Mesendoderm (in vitro differentiated cells): Measurements from ENCODE around the gene DIAPH3.

Source experiments
- DNase-seq: peaks from one replicate; pipeline ENCODE4 v3.0.0; 2013
- H2AK5ac ChIP-seq: 2 replicates; pipeline ENCODE4 v1.6.1; 2013; ENCODE audit warnings: low read length, inconsistent platforms
- H2BK120ac ChIP-seq: 2 replicates; pipeline ENCODE4 v1.6.1; 2013; ENCODE audit warnings: low read depth, mild to moderate bottlenecking, low read length, moderate library complexity, mixed read lengths
- H2BK15ac ChIP-seq: replicated peaks from 2 replicates; pipeline ENCODE4 v1.6.1; 2013; ENCODE audit warnings: low read depth, mild to moderate bottlenecking, moderate library complexity
- H2BK5ac ChIP-seq: 2 replicates; pipeline ENCODE4 v1.6.1; 2013; ENCODE audit warnings: low read length, inconsistent platforms
- H3K18ac ChIP-seq: 2 replicates; pipeline ENCODE4 v1.6.1; 2013; ENCODE audit warnings: mild to moderate bottlenecking, low read length, mixed read lengths
- H3K23ac ChIP-seq: one replicate; pipeline ENCODE4 v1.6.1; 2013; ENCODE audit warnings: low read length
- H3K27ac ChIP-seq: 2 replicates; pipeline ENCODE4 v1.5.1; 2013; ENCODE audit warnings: low read depth, mild to moderate bottlenecking, inconsistent platforms, low read length, moderate library complexity
- H3K27me3 ChIP-seq: 2 replicates; pipeline ENCODE4 v1.6.1; 2013; ENCODE audit warnings: low read length, control low read depth, mild to moderate bottlenecking, inconsistent platforms; ENCODE audit not compliant: insufficient read depth, poor library complexity
- H3K36me3 ChIP-seq: 2 replicates; pipeline ENCODE4 v1.6.1; 2013; ENCODE audit warnings: low read length, inconsistent platforms; ENCODE audit not compliant: control insufficient read depth, insufficient read depth
- H3K4ac ChIP-seq: one replicate; pipeline ENCODE4 v1.6.1; 2013; ENCODE audit warnings: low read depth, mild to moderate bottlenecking, low read length, moderate library complexity
- H3K4me1 ChIP-seq: 2 replicates; pipeline ENCODE4 v1.6.1; 2013; ENCODE audit warnings: low read depth, low read length, inconsistent platforms; ENCODE audit not compliant: control insufficient read depth
- H3K4me2 ChIP-seq: 2 replicates; pipeline ENCODE4 v1.6.1; 2013; ENCODE audit warnings: low read length
- H3K4me3 ChIP-seq: 2 replicates; pipeline ENCODE4 v1.5.1; 2013; ENCODE audit warnings: mild to moderate bottlenecking, low read length
- H3K56ac ChIP-seq: one replicate; pipeline ENCODE4 v1.6.1; 2013; ENCODE audit warnings: low read length
- H3K79me1 ChIP-seq: 2 replicates; pipeline ENCODE4 v1.6.1; 2013; ENCODE audit warnings: low read length, inconsistent platforms
- H3K79me2 ChIP-seq: 2 replicates; pipeline ENCODE4 v1.6.1; 2013; ENCODE audit warnings: mild to moderate bottlenecking, low read length; ENCODE audit not compliant: control insufficient read depth, insufficient read depth
- H3K9ac ChIP-seq: 2 replicates; pipeline ENCODE4 v1.6.1; 2013; ENCODE audit warnings: low read length, inconsistent platforms
- H4K5ac ChIP-seq: one replicate; pipeline ENCODE4 v1.6.1; 2013; ENCODE audit warnings: low read length
- H4K8ac ChIP-seq: one replicate; pipeline ENCODE4 v1.6.1; 2013; ENCODE audit warnings: low read depth, mild to moderate bottlenecking, control low read depth, low read length, moderate library complexity
- WGBS: extraction: QIAGEN DNeasy Blood & Tissue Kit; methylation state at CpG from one replicate; pipeline ENCODE4 v1.1.7; 2013; ENCODE audit warnings: low lambda C conversion rate, missing lambda C conversion rate; ENCODE audit not compliant: insufficient coverage; ENCODE audit errors: extremely low coverage; 5-methylcytosine and 5-hydroxymethylcytosine counted together

Gene DIAPH3

GRCh38 chr13:60165391-60166099 is 1.8 kb upstream of the DIAPH3 start:
- H3K27ac ChIP-seq: peak overlapping the region; percentile 69
- no peak overlapping the region for H4K5ac ChIP-seq

GRCh38 chr13:60164234-60164889 is 634 bp upstream of the DIAPH3 start:
- peak overlapping the region; percentile 98 for H2BK5ac ChIP-seq
- peaks cover 3% of the 10 kb centered on the region for H3K79me1 ChIP-seq
- H4K5ac ChIP-seq: peak overlapping the region; percentile 94
- peaks cover 16% of the 10 kb centered on the region for H3K4me1 ChIP-seq
- peak overlapping the region; percentile 94 for H3K4ac ChIP-seq
- H3K4me2 ChIP-seq: peak overlapping the region; percentile 39
- peak overlapping the region; percentile 86 for H3K23ac ChIP-seq
- H3K4me3 ChIP-seq: peak overlapping the region; percentile 96
- H3K56ac ChIP-seq: peak overlapping the region; percentile 97
- no peaks in the 10 kb centered on the region for H3K27me3 ChIP-seq
- no peak overlapping the region for H2AK5ac ChIP-seq
- no peak overlapping the region for H4K8ac ChIP-seq
- peak overlapping the region; percentile 79 for H3K18ac ChIP-seq
- H3K79me2 ChIP-seq: peaks cover 32% of the 10 kb centered on the region
- peak overlapping the region; percentile 92 for H3K27ac ChIP-seq
- DNase-seq: peak; percentile 74
- H3K36me3 ChIP-seq: no peaks in the 10 kb centered on the region
- H2BK120ac ChIP-seq: peak overlapping the region; percentile 30
- no CpG with 5 or more reads among the region's 9 CpGs for WGBS
- no peak overlapping the region for H2BK15ac ChIP-seq
- H3K9ac ChIP-seq: peak overlapping the region; percentile 99

More at GRCh38 chr13:60165391-60166099, 1.8 kb upstream of the DIAPH3 start:
- no peak overlapping the region for H3K4me2 ChIP-seq
- peaks cover 18% of the 10 kb centered on the region for H3K4me1 ChIP-seq
- H3K23ac ChIP-seq: no peak overlapping the region
- peaks cover 23% of the 10 kb centered on the region for H3K79me2 ChIP-seq
- whole genome bisulfite sequencing: no CpG with 5 or more reads among the region's 3 CpGs
- H4K8ac ChIP-seq: no peak overlapping the region
- no peaks in the 10 kb centered on the region for H3K27me3 ChIP-seq
- no peak overlapping the region for H3K4ac ChIP-seq
- H3K36me3 ChIP-seq: no peaks in the 10 kb centered on the region
- no peak overlapping the region for H2BK5ac ChIP-seq
- H2BK120ac ChIP-seq: no peak overlapping the region
- peak; percentile 96 for DNase-seq
- H2BK15ac ChIP-seq: no peak overlapping the region
- H3K18ac ChIP-seq: no peak overlapping the region
- H3K79me1 ChIP-seq: peaks cover 3% of the 10 kb centered on the region
- H3K56ac ChIP-seq: peak overlapping the region; percentile 85
- H3K9ac ChIP-seq: peak overlapping the region; percentile 99
- H2AK5ac ChIP-seq: no peak overlapping the region
- no peak overlapping the region for H3K4me3 ChIP-seq

- H3K27ac ChIP-seq: no peak overlapping the region
- no peak overlapping the region for H4K8ac ChIP-seq
- no peak overlapping the region for H3K18ac ChIP-seq
- H3K36me3 ChIP-seq: no peaks in the 10 kb centered on the region
- no peak for DNase-seq
- H3K56ac ChIP-seq: no peak overlapping the region
- H3K4me3 ChIP-seq: no peak overlapping the region
- H4K5ac ChIP-seq: no peak overlapping the region
- peaks cover 49% of the 10 kb centered on the region for H3K79me2 ChIP-seq
- H2AK5ac ChIP-seq: no peak overlapping the region
- no peak overlapping the region for H2BK120ac ChIP-seq
- no peak overlapping the region for H3K23ac ChIP-seq
- no peak overlapping the region for H3K9ac ChIP-seq
- H3K4me2 ChIP-seq: no peak overlapping the region
- H3K4me1 ChIP-seq: peaks cover 18% of the 10 kb centered on the region
- H3K4ac ChIP-seq: no peak overlapping the region
- no peak overlapping the region for H2BK15ac ChIP-seq
- H2BK5ac ChIP-seq: no peak overlapping the region
- H3K27me3 ChIP-seq: no peaks in the 10 kb centered on the region
- peaks cover 8% of the 10 kb centered on the region for H3K79me1 ChIP-seq
These were observed 1.6 kb downstream of the DIAPH3 start for GRCh38 chr13:60162096-60162495.

- no peak overlapping the region for H3K4me3 ChIP-seq
- H3K56ac ChIP-seq: no peak overlapping the region
- peak overlapping the region; percentile 77 for H3K27ac ChIP-seq
- no peak overlapping the region for H3K9ac ChIP-seq
- no peak overlapping the region for H2AK5ac ChIP-seq
- peaks cover 8% of the 10 kb centered on the region for H3K4me1 ChIP-seq
- peaks cover 9% of the 10 kb centered on the region for H3K79me1 ChIP-seq
- DNase-seq: peak; percentile 92
- H2BK120ac ChIP-seq: no peak overlapping the region
- no peak overlapping the region for H4K5ac ChIP-seq
- H3K27me3 ChIP-seq: no peaks in the 10 kb centered on the region
- no peak overlapping the region for H3K4me2 ChIP-seq
- no peak overlapping the region for H3K4ac ChIP-seq
- H2BK5ac ChIP-seq: peak overlapping the region; percentile 14
- H3K18ac ChIP-seq: no peak overlapping the region
- no peak overlapping the region for H3K23ac ChIP-seq
- no peak overlapping the region for H2BK15ac ChIP-seq
- peaks cover 71% of the 10 kb centered on the region for H3K79me2 ChIP-seq
- H4K8ac ChIP-seq: no peak overlapping the region
- no peaks in the 10 kb centered on the region for H3K36me3 ChIP-seq
These were observed 5.4 kb downstream of the DIAPH3 start for GRCh38 chr13:60158321-60158801.

DNA sequence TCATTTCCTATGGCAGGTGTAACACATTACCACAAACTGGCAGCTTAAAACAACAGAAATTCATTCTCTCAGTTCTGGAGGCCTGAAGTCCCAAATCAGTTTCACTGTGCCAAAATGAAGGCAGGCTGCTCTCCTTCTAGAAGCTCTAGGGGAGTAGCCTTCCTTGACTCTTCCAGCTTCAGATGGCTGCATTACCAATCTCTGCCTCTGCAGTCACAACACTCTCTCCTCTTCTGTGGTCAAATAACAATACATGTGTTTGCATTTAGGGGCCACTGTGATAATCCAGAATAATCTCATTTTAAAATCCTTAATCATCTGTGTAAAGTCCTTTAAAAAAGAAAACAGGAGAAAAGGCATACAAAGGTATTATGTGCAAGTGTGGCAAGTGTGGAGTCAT is 7.8 kb downstream of the DIAPH3 start:
- Histone ChIP-seq H2AK5ac (no peak overlapping the region), H2BK5ac (no peak overlapping the region), H3K4me2 (no peak overlapping the region), H3K36me3 (no peaks in the 10 kb centered on the region), H2BK15ac (no peak overlapping the region), H3K79me2 (peaks cover 64% of the 10 kb centered on the region), H2BK120ac (peak overlapping the region; percentile 45), H4K5ac (no peak overlapping the region), H3K27me3 (no peaks in the 10 kb centered on the region), H3K4me3 (no peak overlapping the region), H3K4me1 (peaks cover 4% of the 10 kb centered on the region), H3K79me1 (peaks cover 5% of the 10 kb centered on the region), H3K23ac (no peak overlapping the region), H3K9ac (no peak overlapping the region), H3K4ac (no peak overlapping the region), H4K8ac (no peak overlapping the region), H3K18ac (no peak overlapping the region), H3K27ac (no peak overlapping the region), H3K56ac (no peak overlapping the region)
- DNase-seq: peak; percentile 57

DNA sequence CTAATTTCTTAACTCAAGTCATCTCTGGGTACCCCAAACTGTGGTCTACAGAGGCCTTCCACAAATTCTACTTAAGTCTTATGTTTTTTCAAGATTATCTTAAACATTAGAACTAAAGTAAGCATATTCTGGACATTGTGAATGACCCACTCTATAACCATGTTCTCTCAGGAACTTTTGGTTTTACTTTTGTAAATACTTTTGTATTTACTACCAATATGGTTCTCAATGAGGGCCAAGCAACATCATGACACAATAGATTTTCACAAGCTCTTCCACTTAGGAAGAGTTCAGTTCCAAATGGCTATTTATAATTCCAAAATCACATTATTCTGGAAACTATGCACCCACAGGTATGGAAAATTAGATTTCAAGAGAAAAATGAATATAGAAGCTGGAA is 10.8 kb downstream of the DIAPH3 start:
- H3K36me3 ChIP-seq: no peaks in the 10 kb centered on the region
- H2BK15ac ChIP-seq: no peak overlapping the region
- no peak overlapping the region for H3K27ac ChIP-seq
- no peak overlapping the region for H3K9ac ChIP-seq
- H2AK5ac ChIP-seq: no peak overlapping the region
- no peak overlapping the region for H2BK120ac ChIP-seq
- H3K4me3 ChIP-seq: no peak overlapping the region
- DNase-seq: no peak
- no peaks in the 10 kb centered on the region for H3K27me3 ChIP-seq
- no peak overlapping the region for H3K23ac ChIP-seq
- H4K5ac ChIP-seq: no peak overlapping the region
- no peak overlapping the region for H4K8ac ChIP-seq
- H3K4me2 ChIP-seq: no peak overlapping the region
- peaks cover 1% of the 10 kb centered on the region for H3K4me1 ChIP-seq
- peaks cover 12% of the 10 kb centered on the region for H3K79me1 ChIP-seq
- no peak overlapping the region for H3K4ac ChIP-seq
- peaks cover 63% of the 10 kb centered on the region for H3K79me2 ChIP-seq
- H3K56ac ChIP-seq: no peak overlapping the region
- H2BK5ac ChIP-seq: no peak overlapping the region
- H3K18ac ChIP-seq: no peak overlapping the region
